ENCODE data around the gene MLLT6. TPM values are rescaled to one million over a fixed set of nuclear protein-coding genes. Genes with fewer than 3 reads are reported as not detected.

The MLLT6 gene
- total and polyA plus RNA-seq, 2 of the 13 experiments (the other 11 are each of a cell fraction or from before 2014, with no cell fraction given) = 50.7 to 69.5 TPM

GRCh38 chr17:38693700-38694329 is 11.3 kb upstream of the MLLT6 start (continued):
- TF ChIP-seq ZNF687 (CRISPR knock-in tag; IDR thresholded peaks at IDR 0.05) (peak; percentile 92), ZBTB38 (CRISPR knock-in tag; IDR thresholded peaks at IDR 0.05) (peak; percentile 49; the same call in 1 of the 2 replicates), ZNF768 (CRISPR knock-in tag; IDR thresholded peaks at IDR 0.05) (peak; percentile 83; the same call in 1 of the 2 replicates), ZBTB10 (CRISPR knock-in tag; IDR thresholded peaks at IDR 0.05; ENCODE audit: borderline replicate concordance) (no peak), ONECUT2 (CRISPR knock-in tag; IDR thresholded peaks at IDR 0.05) (no peak), ERF (CRISPR knock-in tag; IDR thresholded peaks at IDR 0.05) (0 out of 2 replicates have a peak, but pooled peaks have one; percentile 23), ARID4A (CRISPR knock-in tag; IDR thresholded peaks at IDR 0.05; ENCODE audit: borderline replicate concordance) (peak; percentile 55), FIP1L1 (IDR thresholded peaks at IDR 0.05; ENCODE audit: borderline replicate concordance, insufficient read depth, low read depth, low read length) (0 out of 2 replicates have a peak, but pooled peaks have one; percentile 25), ZNF350 (CRISPR knock-in tag; IDR thresholded peaks at IDR 0.05; ENCODE audit: borderline replicate concordance, low read depth) (peak; percentile 62; the same call in 1 of the 2 replicates), ZNF788 (CRISPR knock-in tag; IDR thresholded peaks at IDR 0.05; ENCODE audit: borderline replicate concordance) (peak; percentile 47; the same call in 1 of the 2 replicates), NFKB2 (CRISPR knock-in tag; IDR thresholded peaks at IDR 0.05; ENCODE audit: borderline replicate concordance) (peak; percentile 62; the same call in 1 of the 2 replicates), GATAD2A (CRISPR knock-in tag; IDR thresholded peaks at IDR 0.05) (0 out of 2 replicates have a peak, but pooled peaks have one; percentile 19), ZNF574 (CRISPR knock-in tag; IDR thresholded peaks at IDR 0.05) (peak; percentile 44), ZNF292 (CRISPR knock-in tag; IDR thresholded peaks at IDR 0.05; ENCODE audit: borderline replicate concordance, low read depth) (peak; percentile 90)

Measured in HepG2 (cell line).